PC-9 (cell line): ENCODE data around the gene NOA1. TPM values are rescaled to one million over a fixed set of nuclear protein-coding genes. Genes with fewer than 3 reads are reported as not detected.

Source experiments
- BruUV-seq: library from RNA; stranded (reverse); fragments of 400-500 nt; replicated peaks from 2 replicates; lab custom pipeline; 2021; lab: Mats Ljungman, UMichigan
- CTCF ChIA-PET: fragments of 300-600 bp; sonication (Branson Sonifier 250); formaldehyde crosslinking; loops from one replicate; lab custom pipeline; 2022; ENCODE audit warnings: antibody characterized with exemption; lab: Charles Lee
- POLR2A ChIA-PET: fragments of 300-600 bp; sonication (Branson Sonifier 250); formaldehyde crosslinking; loops from one replicate; lab custom pipeline; 2022; ENCODE audit warnings: antibody characterized with exemption; ENCODE audit not compliant: unreplicated experiment; lab: Charles Lee
- DNase-seq, 2 experiments: peaks; one replicate each; pipeline versions ENCODE4 v3.0.0 to v3.0.0-alpha.2; 2015 to 2022; ENCODE audit warnings: mixed read lengths in 1 of 2
- H2AFZ ChIP-seq: fragments of 200-600 bp; sonication (generic); 2 replicates; pipeline ENCODE4 v1.8.1; 2017; ENCODE audit warnings: antibody characterized with exemption
- H3F3A ChIP-seq: fragments of 200-600 bp; sonication (generic); 2 replicates; pipeline ENCODE4 v1.8.1; 2017; ENCODE audit warnings: antibody characterized with exemption, mild to moderate bottlenecking, low read depth; ENCODE audit not compliant: insufficient read depth
- H3K27ac ChIP-seq: fragments of 200-600 bp; sonication (generic); 2 replicates; pipeline ENCODE4 v1.6.1; 2016; ENCODE audit warnings: mixed run types
- H3K27me3 ChIP-seq: fragments of 200-600 bp; sonication (generic); 2 replicates; pipeline ENCODE4 v1.6.1; 2016; ENCODE audit warnings: low read depth, mixed run types; ENCODE audit not compliant: insufficient read depth
- H3K36me3 ChIP-seq: fragments of 200-600 bp; sonication (generic); 2 replicates; pipeline ENCODE4 v1.6.1; 2016; ENCODE audit warnings: low read depth, mixed run types
- H3K4me1 ChIP-seq: fragments of 200-600 bp; sonication (generic); replicated peaks from 2 replicates; pipeline ENCODE4 v1.6.1; 2016; ENCODE audit warnings: mixed run types; ENCODE audit not compliant: insufficient read depth
- H3K4me2 ChIP-seq: fragments of 200-600 bp; sonication (generic); 2 replicates; pipeline ENCODE4 v1.6.1; 2017; ENCODE audit warnings: mixed run types
- H3K4me3 ChIP-seq: fragments of 200-600 bp; sonication (generic); 2 replicates; pipeline ENCODE4 v1.6.1; 2016; ENCODE audit warnings: mixed run types
- H3K79me2 ChIP-seq: fragments of 200-600 bp; sonication (generic); 2 replicates; pipeline ENCODE4 v1.6.1; 2017; ENCODE audit warnings: low read depth, mixed run types
- H3K9me2 ChIP-seq: fragments of 200-600 bp; sonication (generic); 2 replicates; pipeline ENCODE4 v1.8.1; 2017; ENCODE audit warnings: mild to moderate bottlenecking; ENCODE audit not compliant: insufficient read depth
- H3K9me3 ChIP-seq: fragments of 200-600 bp; sonication (generic); 2 replicates; pipeline ENCODE4 v1.8.1; 2016; ENCODE audit warnings: low read depth; ENCODE audit not compliant: insufficient read depth
- H4K20me1 ChIP-seq: fragments of 200-600 bp; sonication (generic); 2 replicates; pipeline ENCODE4 v1.8.1; 2017; ENCODE audit not compliant: insufficient read depth
- CTCF ChIP-seq: fragments of 200-600 bp; sonication (generic); conservative IDR thresholded peaks from 2 replicates; pipeline ENCODE4 v1.6.1; 2017; ENCODE audit warnings: mixed run types, antibody characterized with exemption, mild to moderate bottlenecking, moderate library complexity
- EZH2 ChIP-seq: fragments of 200-600 bp; sonication (generic); IDR thresholded peaks from 2 replicates; pipeline ENCODE4 v1.8.0; 2017; ENCODE audit warnings: antibody characterized with exemption, low read depth
- intact Hi-C: fragments of 100-400 bp; cut with micrococcal nuclease; formaldehyde crosslinking; loops from one replicate; pipeline ENCODE4 v1.10.0; 2022; ENCODE audit not compliant: unreplicated experiment
- total RNA-seq: library from RNA; stranded (reverse); gene quantifications from 2 replicates; pipeline ENCODE4 v1.2.3, GENCODE V29; 2021

Gene NOA1
- total RNA-seq, 1 experiment from 2014 or later = 24.1 TPM

GRCh38 chr4:56914336-56914735 lies 63.1 kb downstream of the NOA1 start:
- POLR2A ChIA-PET = no interaction called here
- CTCF ChIA-PET = no interaction called here
- intact Hi-C loops = no loop called here

More at GRCh38 chr4:56914336-56914735, 63.1 kb downstream of the NOA1 start:
- no peaks in the 10 kb centered on the region for H3K36me3 ChIP-seq
- BruUV-seq = no TSS peak
- H3K79me2 ChIP-seq = peaks cover 68% of the 10 kb centered on the region
- no peak for TF ChIP-seq CTCF
- TF ChIP-seq EZH2 = no peak
- no peaks in the 10 kb centered on the region for H3K9me3 ChIP-seq
- H3K9me2 ChIP-seq = no peaks in the 10 kb centered on the region
- H3K27me3 ChIP-seq = no peaks in the 10 kb centered on the region
- no peaks in the 10 kb centered on the region for H3F3A ChIP-seq
- H2AFZ ChIP-seq = no peak overlapping the region
- peaks cover 10% of the 10 kb centered on the region for H4K20me1 ChIP-seq
- H3K4me3 ChIP-seq = no peak overlapping the region
- no peak overlapping the region for H3K4me2 ChIP-seq
- H3K27ac ChIP-seq = no peak overlapping the region
- no peak for DNase-seq
- peaks cover 9% of the 10 kb centered on the region for H3K4me1 ChIP-seq

Other genes with a start within 250 kb of the NOA1 start
- not detected in 2 replicates for gene SPINK2, start 155.9 kb downstream of the NOA1 start, total RNA-seq
- gene REST, start 69.7 kb downstream of the NOA1 start, total RNA-seq = 23.0 and 28.3 TPM in 2 replicates
- 62.0 and 77.1 TPM in 2 replicates for gene POLR2B, start 1.3 kb upstream of the NOA1 start, total RNA-seq
- 127 and 151 TPM in 2 replicates for gene IGFBP7, start 132.8 kb upstream of the NOA1 start, total RNA-seq